ENCODE data around the gene SMIM41.

The SMIM41 gene

DNA sequence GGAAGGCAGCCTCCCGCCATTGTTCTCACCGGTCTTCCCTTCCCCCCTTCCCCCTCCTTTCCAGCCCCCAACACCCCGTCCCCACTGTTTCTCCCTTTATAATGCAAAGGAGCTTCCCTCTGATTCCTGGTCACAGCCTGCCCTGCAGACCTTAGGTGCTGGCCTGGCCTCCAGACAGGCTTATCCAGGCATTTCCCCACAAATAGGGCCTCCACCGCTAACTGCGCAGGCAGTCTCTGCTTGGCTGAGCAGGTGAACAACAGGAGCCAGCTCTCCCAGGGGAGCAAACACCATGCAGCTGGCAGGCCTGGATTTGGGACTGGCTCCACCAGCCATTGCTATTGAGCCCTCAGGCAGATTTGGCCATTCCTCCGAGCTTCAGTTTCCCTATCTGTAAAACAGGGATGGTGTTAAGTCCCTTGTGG lies 46.0 kb downstream of the SMIM41 start:
- H3K4me3 ChIP-seq (replicated peaks in 1 of 2; ENCODE audit: low read depth in 2 of 2, low read length in 2 of 2), result no peak overlapping the region
- DNase-seq (ENCODE audit: low read depth in 2 of 2), result no peak
- TF ChIP-seq CTCF (IDR thresholded peaks at IDR 0.05; ENCODE audit: low read depth, low read length), result no peak

DNA sequence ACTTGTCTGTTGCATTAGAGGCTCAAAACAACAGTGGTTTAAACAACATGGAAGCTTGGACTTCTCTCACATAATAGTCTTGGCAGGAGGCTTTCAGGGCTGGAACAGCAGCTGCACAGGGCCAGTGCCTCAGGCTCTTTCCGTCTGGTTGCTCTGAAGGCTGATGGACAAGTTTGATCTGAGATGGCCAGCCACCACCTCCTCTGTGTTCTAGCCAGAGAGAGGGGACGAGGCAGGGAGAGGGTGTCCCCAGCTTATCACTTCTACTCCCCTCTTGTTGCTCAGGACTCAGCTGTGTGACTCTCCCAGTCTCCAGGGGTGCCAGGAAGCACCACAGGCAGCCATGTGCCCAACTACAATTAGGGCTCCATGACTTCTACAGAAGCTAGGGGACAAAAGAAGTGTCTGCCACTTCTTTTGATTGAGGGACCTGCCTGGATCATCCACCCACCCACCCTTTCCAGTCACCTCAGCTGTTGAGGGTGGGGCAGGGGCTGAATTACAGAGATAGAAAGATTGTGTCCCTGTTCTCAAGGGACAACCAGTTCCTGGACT lies 46.6 kb downstream of the SMIM41 start:
- no peak for DNase-seq (ENCODE audit: low read depth in 2 of 2)
- no peak for TF ChIP-seq CTCF (IDR thresholded peaks at IDR 0.05; ENCODE audit: low read depth, low read length)
- H3K4me3 ChIP-seq (replicated peaks in 1 of 2; ENCODE audit: low read depth in 2 of 2, low read length in 2 of 2), result no peak overlapping the region

DNA sequence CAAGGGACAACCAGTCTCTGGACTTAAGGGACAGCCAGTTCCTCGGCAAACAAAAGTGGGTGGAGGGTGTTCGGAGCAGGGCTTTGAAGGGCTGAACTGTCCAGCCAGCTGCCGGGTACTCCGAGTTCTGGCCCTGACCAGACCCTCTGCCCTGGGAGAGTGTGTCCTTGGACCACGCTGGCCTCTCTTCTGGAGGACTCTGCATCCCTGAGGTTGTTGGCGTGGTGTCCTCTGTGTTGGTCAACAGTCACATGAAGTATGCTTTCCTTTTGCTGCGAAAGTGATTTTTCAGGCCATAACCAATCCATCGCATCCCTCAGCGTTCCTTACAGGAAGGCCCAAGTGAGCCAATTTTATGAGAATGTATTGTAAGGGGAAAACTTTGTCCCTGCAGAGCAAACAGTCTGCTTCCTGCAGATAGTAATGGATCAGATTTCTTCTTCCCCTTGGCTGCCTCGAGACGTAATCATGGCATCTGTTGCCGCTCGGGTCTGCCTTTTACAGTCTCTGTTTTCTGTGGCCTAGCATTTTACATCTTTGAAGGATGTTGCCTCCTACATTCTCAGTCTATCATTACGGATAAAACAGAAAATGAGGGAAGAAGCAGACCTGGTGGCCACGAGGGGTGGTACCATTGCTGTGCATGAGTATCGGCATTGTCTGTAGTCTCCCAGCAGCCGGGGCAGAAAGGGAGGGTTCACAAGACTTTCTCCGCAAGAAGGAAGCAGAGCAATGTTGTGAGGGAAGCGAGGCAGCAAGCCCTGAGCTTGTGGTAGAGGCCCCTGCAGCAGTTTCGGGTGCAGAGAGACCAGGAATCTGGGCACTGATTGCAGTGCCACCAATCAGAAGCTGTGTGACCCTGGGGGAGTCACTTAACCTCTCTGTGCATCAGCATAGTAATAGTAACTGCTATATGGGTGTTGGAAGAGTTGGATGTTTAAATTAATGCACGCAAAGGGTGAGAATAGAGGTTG lies 47.4 kb downstream of the SMIM41 start:
- no peak for TF ChIP-seq CTCF (IDR thresholded peaks at IDR 0.05; ENCODE audit: low read depth, low read length)
- H3K4me3 ChIP-seq (replicated peaks in 1 of 2; ENCODE audit: low read depth in 2 of 2, low read length in 2 of 2), result no peak overlapping the region
- peak in 1 of 2 donors; percentile 75 for DNase-seq (ENCODE audit: low read depth in 2 of 2)

- no peak for TF ChIP-seq CTCF (IDR thresholded peaks at IDR 0.05; ENCODE audit: low read depth, low read length)
- no peak for DNase-seq (ENCODE audit: low read depth in 2 of 2)
- no peak overlapping the region for H3K4me3 ChIP-seq (replicated peaks in 1 of 2; ENCODE audit: low read depth in 2 of 2, low read length in 2 of 2)
These were observed 48.4 kb downstream of the SMIM41 start for GRCh38 chr12:52127683-52128450.

DNA sequence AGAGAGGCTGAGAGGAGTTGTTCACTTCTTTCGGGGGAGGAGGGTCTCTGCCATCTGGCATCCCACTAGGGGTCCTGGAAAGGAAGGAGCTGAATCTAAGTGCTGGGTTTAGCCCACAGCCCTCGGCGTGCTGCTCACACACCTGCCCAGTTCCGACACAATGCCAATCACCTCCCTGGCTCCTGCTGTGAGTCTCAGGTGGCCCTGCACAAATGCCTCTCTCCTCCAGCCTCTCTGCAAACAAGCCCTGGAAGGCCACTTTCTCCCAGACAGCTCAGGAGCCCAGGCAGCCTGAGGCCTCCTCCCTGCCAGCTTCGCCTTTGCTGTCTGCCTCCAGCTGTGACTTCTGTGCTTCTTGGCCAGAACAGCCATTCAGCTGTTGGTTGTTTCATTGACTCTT lies 51.2 kb downstream of the SMIM41 start:
- DNase-seq (ENCODE audit: low read depth in 2 of 2), result no peak
- no peak overlapping the region for H3K4me3 ChIP-seq (replicated peaks in 1 of 2; ENCODE audit: low read depth in 2 of 2, low read length in 2 of 2)
- TF ChIP-seq CTCF (IDR thresholded peaks at IDR 0.05; ENCODE audit: low read depth, low read length), result no peak

GRCh38 chr12:52132754-52133161 lies 53.3 kb downstream of the SMIM41 start:
- DNase-seq (ENCODE audit: low read depth in 2 of 2), result peak in 1 of 2 donors; percentile 55
- no peak for TF ChIP-seq CTCF (IDR thresholded peaks at IDR 0.05; ENCODE audit: low read depth, low read length)
- no peak overlapping the region for H3K4me3 ChIP-seq (replicated peaks in 1 of 2; ENCODE audit: low read depth in 2 of 2, low read length in 2 of 2)

Measured in cardiac fibroblast (primary cell).